ENCODE data around the gene IQSEC1. TPM values are rescaled to one million over a fixed set of nuclear protein-coding genes. Genes with fewer than 3 reads are reported as not detected.

Gene IQSEC1
- total RNA-seq, 1 donor from 2014 or later = 29.5 TPM

- Histone ChIP-seq H4K20me1 (ENCODE audit: insufficient read depth, low read length) (peaks cover 99% of the 10 kb centered on the region), H3K4me1 (ENCODE audit: insufficient read depth, low read length) (no peaks in the 10 kb centered on the region)
- H3K4me3 Mint-ChIP-seq (ENCODE audit: unreplicated experiment) = no peak overlapping the region
Observed at GRCh38 chr3:12959410-12959809, 113.8 kb downstream of the IQSEC1 start.

GRCh38 chr3:12957824-12958792, 115.1 kb downstream of the IQSEC1 start:
- Mint-ChIP-seq H3K27me3 (ENCODE audit: low read depth, unreplicated experiment) (no peaks in the 10 kb centered on the region), H3K27ac (ENCODE audit: unreplicated experiment) (no peak overlapping the region), H3K4me3 (ENCODE audit: unreplicated experiment) (no peak overlapping the region), H3K9me3 (ENCODE audit: unreplicated experiment) (no peaks in the 10 kb centered on the region), H3K36me3 (ENCODE audit: low read depth, unreplicated experiment) (peaks cover 14% of the 10 kb centered on the region), H3K4me1 (ENCODE audit: low read depth, unreplicated experiment) (peaks cover 13% of the 10 kb centered on the region)
- DNase-seq (ENCODE audit: low read depth) = no peak
- TF ChIP-seq EZH2 (IDR thresholded peaks at IDR 0.05; ENCODE audit: insufficient read depth, low read length) = no peak
- no peak for TF ChIP-seq CTCF (IDR thresholded peaks at IDR 0.05; ENCODE audit: insufficient read depth, low read depth, low read length)
- Histone ChIP-seq H4K20me1 (ENCODE audit: insufficient read depth, low read length) (peaks cover 99% of the 10 kb centered on the region), H2AFZ (ENCODE audit: low read depth, low read length) (no peak overlapping the region), H3K79me2 (ENCODE audit: insufficient read depth, low read length) (peaks cover 88% of the 10 kb centered on the region), H3K36me3 (ENCODE audit: insufficient read depth, low read length) (no peaks in the 10 kb centered on the region), H3K9ac (ENCODE audit: low read length) (no peak overlapping the region), H3K4me2 (ENCODE audit: low read length) (no peak overlapping the region), H3K9me3 (ENCODE audit: insufficient read depth, low read depth, low read length) (no peaks in the 10 kb centered on the region), H3K27ac (ENCODE audit: low read depth, low read length) (no peak overlapping the region), H3K27me3 (ENCODE audit: insufficient read depth, low read length) (no peaks in the 10 kb centered on the region), H3K4me1 (ENCODE audit: insufficient read depth, low read length) (peaks cover 2% of the 10 kb centered on the region), H3K4me3 (ENCODE audit: insufficient read depth, low read depth, low read length) (no peak overlapping the region)
- FAIRE-seq = no peak

More at GRCh38 chr3:12959410-12959809, 113.8 kb downstream of the IQSEC1 start:
- no peaks in the 10 kb centered on the region for H3K36me3 ChIP-seq (ENCODE audit: insufficient read depth, low read length)
- H3K9me3 Mint-ChIP-seq (ENCODE audit: unreplicated experiment) = no peaks in the 10 kb centered on the region
- H3K27me3 Mint-ChIP-seq (ENCODE audit: low read depth, unreplicated experiment) = no peaks in the 10 kb centered on the region
- H3K4me1 Mint-ChIP-seq (ENCODE audit: low read depth, unreplicated experiment) = peaks cover 11% of the 10 kb centered on the region
- H3K27me3 ChIP-seq (ENCODE audit: insufficient read depth, low read length) = no peaks in the 10 kb centered on the region
- no peak overlapping the region for H3K27ac Mint-ChIP-seq (ENCODE audit: unreplicated experiment)
- FAIRE-seq (no peak), DNase-seq (ENCODE audit: low read depth) (no peak)
- H3K9ac ChIP-seq (ENCODE audit: low read length) = no peak overlapping the region
- TF ChIP-seq CTCF (IDR thresholded peaks at IDR 0.05; ENCODE audit: insufficient read depth, low read depth, low read length) (no peak), EZH2 (IDR thresholded peaks at IDR 0.05; ENCODE audit: insufficient read depth, low read length) (no peak)
- no peak overlapping the region for H2AFZ ChIP-seq (ENCODE audit: low read depth, low read length)
- H3K4me2 ChIP-seq (ENCODE audit: low read length) = no peak overlapping the region
- H3K36me3 Mint-ChIP-seq (ENCODE audit: low read depth, unreplicated experiment) = peaks cover 11% of the 10 kb centered on the region
- no peak overlapping the region for H3K4me3 ChIP-seq (ENCODE audit: insufficient read depth, low read depth, low read length)
- H3K9me3 ChIP-seq (ENCODE audit: insufficient read depth, low read depth, low read length) = no peaks in the 10 kb centered on the region
- H3K27ac ChIP-seq (ENCODE audit: low read depth, low read length) = no peak overlapping the region
- H3K79me2 ChIP-seq (ENCODE audit: insufficient read depth, low read length) = peaks cover 89% of the 10 kb centered on the region

- no peak for FAIRE-seq
- Mint-ChIP-seq H3K9me3 (ENCODE audit: unreplicated experiment) (no peaks in the 10 kb centered on the region), H3K27me3 (ENCODE audit: low read depth, unreplicated experiment) (no peaks in the 10 kb centered on the region), H3K4me3 (ENCODE audit: unreplicated experiment) (no peak overlapping the region), H3K27ac (ENCODE audit: unreplicated experiment) (no peak overlapping the region), H3K36me3 (ENCODE audit: low read depth, unreplicated experiment) (peaks cover 14% of the 10 kb centered on the region), H3K4me1 (ENCODE audit: low read depth, unreplicated experiment) (peaks cover 16% of the 10 kb centered on the region)
- H3K4me1 ChIP-seq (ENCODE audit: insufficient read depth, low read length) = peaks cover 8% of the 10 kb centered on the region
- H3K27me3 ChIP-seq (ENCODE audit: insufficient read depth, low read length) = no peaks in the 10 kb centered on the region
- H3K4me3 ChIP-seq (ENCODE audit: insufficient read depth, low read depth, low read length) = no peak overlapping the region
- TF ChIP-seq CTCF (IDR thresholded peaks at IDR 0.05; ENCODE audit: insufficient read depth, low read depth, low read length) = no peak
- TF ChIP-seq EZH2 (IDR thresholded peaks at IDR 0.05; ENCODE audit: insufficient read depth, low read length) = no peak
- H3K36me3 ChIP-seq (ENCODE audit: insufficient read depth, low read length) = no peaks in the 10 kb centered on the region
- H3K9me3 ChIP-seq (ENCODE audit: insufficient read depth, low read depth, low read length) = no peaks in the 10 kb centered on the region
- H2AFZ ChIP-seq (ENCODE audit: low read depth, low read length) = no peak overlapping the region
- no peak overlapping the region for H3K27ac ChIP-seq (ENCODE audit: low read depth, low read length)
- peaks cover 99% of the 10 kb centered on the region for H4K20me1 ChIP-seq (ENCODE audit: insufficient read depth, low read length)
- no peak overlapping the region for H3K9ac ChIP-seq (ENCODE audit: low read length)
- peaks cover 91% of the 10 kb centered on the region for H3K79me2 ChIP-seq (ENCODE audit: insufficient read depth, low read length)
- H3K4me2 ChIP-seq (ENCODE audit: low read length) = no peak overlapping the region
- DNase-seq (ENCODE audit: low read depth) = no peak
Observed at GRCh38 chr3:12957339-12957738, 115.9 kb downstream of the IQSEC1 start.
